A549 (cell line): ENCODE results near the gene METTL9.

ENCODE experiments used
- EP300 ChIP-seq, 2 experiments: fragments of >200 bp; sonication (Bioruptor Twin); formaldehyde crosslinking; IDR thresholded peaks; 2 replicates in 1 of 2; 3 replicates in 1 of 2; pipeline ENCODE4 v1.6.1; 2016 to 2017
- HOXB5 ChIP-seq: fragments of 250-450 bp; sonication (Bioruptor Pico); IDR thresholded peaks from 2 replicates; pipeline ENCODE4 v1.5.0; 2020; ENCODE audit warnings: mild to moderate bottlenecking, moderate library complexity
- MYC ChIP-seq: IDR thresholded peaks from 2 replicates; pipeline ENCODE4 v1.6.1; 2012; ENCODE audit warnings: mild to moderate bottlenecking, inconsistent platforms, low read length, improper control_type of control experiment, borderline replicate concordance
- POLR2A ChIP-seq: IDR thresholded peaks from 2 replicates; pipeline ENCODE4 v1.6.1; 2012; ENCODE audit warnings: mild to moderate bottlenecking, low read length
- RAD21 ChIP-seq, 2 experiments: fragments of >200 bp in 1 of 2; sonication (Bioruptor Twin) in 1 of 2; formaldehyde crosslinking in 1 of 2; IDR thresholded peaks in 1 of 2; conservative IDR thresholded peaks in 1 of 2; 2 replicates in 1 of 2; 3 replicates in 1 of 2; pipeline ENCODE4 v1.6.1; 2012 to 2018; ENCODE audit warnings: inconsistent platforms in 1 of 2

DNA sequence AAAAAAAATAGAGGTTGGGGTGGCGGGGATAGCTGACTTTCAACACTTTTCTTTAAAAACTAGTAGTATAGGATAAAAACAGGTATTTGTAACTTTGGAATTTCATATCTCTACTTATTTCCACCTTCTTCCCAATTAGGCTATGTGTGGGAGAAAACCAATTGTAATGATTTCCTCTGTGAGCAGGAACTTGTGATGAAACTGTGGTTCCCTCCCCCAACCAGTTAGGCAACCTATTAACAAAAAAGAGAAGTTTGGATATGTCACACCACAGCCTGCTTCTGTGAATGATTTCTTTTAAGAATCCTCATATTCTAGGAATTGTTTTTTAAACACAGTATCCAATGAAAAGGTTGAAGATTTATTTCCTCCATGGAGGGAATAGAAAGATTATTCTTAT lies 51.1 kb downstream of the METTL9 start:
- no peak for TF ChIP-seq HOXB5
- TF ChIP-seq RAD21 (conservative IDR thresholded peaks at IDR 0.05 in 1 of 2, IDR thresholded peaks at IDR 0.05 in 1 of 2): no peak
- TF ChIP-seq MYC: no peak
- no peak for TF ChIP-seq EP300 (IDR thresholded peaks at IDR 0.05)
- no peak for TF ChIP-seq POLR2A
